ENCODE results near the gene COQ3. TPM values are rescaled to one million over a fixed set of nuclear protein-coding genes. Genes with fewer than 3 reads are reported as not detected.

The COQ3 gene, protein sequence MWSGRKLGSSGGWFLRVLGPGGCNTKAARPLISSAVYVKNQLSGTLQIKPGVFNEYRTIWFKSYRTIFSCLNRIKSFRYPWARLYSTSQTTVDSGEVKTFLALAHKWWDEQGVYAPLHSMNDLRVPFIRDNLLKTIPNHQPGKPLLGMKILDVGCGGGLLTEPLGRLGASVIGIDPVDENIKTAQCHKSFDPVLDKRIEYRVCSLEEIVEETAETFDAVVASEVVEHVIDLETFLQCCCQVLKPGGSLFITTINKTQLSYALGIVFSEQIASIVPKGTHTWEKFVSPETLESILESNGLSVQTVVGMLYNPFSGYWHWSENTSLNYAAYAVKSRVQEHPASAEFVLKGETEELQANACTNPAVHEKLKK
- 5.5 and 7.3 TPM in 2 replicates for total RNA-seq

DNA sequence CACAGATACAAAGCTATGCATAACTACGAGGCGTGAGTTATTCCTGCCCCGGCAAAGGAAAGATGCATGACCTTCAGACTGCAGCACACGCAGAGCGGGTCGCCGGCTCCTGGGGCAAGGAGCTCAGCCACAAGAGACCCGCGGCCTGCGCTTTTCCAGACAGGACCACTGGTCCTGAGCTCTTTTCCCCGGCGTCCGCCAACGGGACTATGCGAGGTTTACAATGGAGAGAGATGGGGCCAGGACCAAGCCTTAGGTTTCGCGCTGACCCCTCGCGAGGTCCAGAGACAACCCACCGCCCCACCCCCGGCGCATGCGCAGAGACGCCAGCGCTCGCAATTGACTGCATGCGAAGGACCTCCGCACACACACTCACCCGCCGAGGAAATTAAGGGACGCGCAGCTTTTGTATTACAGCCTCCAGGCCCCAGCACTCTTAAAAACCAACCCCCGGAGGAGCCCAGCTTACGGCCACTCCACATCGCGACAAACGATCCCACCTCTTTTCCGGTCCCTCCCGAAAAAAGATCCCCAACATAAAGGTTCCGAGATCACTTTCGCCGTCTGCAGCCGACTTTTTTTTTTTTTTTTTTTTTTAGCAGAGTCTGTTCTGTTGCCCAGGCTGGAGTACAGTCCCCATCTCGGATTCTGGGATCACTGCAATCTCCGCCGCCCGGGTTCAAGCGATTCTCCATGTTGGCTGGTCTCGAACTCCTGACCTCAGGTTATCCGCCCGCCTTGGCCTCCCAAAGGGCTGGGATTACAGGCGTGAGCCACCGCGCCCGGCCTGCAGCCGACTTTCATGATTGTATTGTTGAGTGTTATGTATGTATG, at the start of gene COQ3:
Gene COQ3 (minus strand): TSS at position 498 of the 834 bp plus-strand sequence. CDS start 16 bp downstream, at position 482.

DNA sequence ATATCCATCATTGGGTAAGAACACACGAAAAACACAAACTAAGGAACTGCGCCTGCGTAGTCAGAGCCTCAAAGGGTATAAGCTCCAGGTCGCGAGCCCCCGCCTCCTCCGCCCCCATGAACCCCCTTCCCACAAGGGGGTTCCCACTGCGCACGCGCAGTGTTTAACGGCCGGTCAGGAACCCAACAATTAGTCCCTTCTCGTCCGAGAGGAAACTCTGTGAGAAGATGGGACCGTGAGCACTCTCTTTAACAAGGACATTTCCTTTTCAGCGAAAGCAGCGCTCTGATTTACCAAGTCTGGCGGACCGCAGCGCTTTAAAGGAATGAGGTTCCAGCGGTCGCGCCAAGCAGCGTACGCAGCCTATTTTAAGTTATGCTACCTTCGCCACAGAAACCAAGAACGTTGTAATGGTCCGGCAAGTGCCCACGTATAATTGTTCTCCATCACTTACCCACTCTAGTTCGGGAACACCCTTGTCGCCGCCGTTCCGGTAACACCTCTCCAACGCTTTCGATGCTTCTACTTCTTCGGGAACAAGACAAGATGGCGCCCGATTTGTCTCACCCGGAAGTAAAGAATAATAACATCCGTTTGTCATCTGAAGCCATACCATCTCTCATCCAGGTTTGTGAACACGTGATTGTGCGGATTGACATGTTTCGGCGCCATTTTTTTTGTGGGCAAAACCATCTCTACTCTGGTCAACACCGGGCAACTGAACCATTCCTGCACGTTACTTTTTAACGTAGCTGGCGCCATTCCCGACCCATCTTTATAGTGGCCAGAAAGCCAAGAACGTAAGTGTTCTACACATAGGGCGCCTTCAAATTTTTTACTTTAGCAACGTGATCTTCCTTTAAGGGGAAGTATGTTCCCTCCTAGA, 31.0 kb upstream of the COQ3 start, which contains the start of gene PNISR:
Gene PNISR (minus strand): TSS at position 548 of the 886 bp plus-strand sequence. CDS start 10,649 bp downstream, outside the sequence.

DNA sequence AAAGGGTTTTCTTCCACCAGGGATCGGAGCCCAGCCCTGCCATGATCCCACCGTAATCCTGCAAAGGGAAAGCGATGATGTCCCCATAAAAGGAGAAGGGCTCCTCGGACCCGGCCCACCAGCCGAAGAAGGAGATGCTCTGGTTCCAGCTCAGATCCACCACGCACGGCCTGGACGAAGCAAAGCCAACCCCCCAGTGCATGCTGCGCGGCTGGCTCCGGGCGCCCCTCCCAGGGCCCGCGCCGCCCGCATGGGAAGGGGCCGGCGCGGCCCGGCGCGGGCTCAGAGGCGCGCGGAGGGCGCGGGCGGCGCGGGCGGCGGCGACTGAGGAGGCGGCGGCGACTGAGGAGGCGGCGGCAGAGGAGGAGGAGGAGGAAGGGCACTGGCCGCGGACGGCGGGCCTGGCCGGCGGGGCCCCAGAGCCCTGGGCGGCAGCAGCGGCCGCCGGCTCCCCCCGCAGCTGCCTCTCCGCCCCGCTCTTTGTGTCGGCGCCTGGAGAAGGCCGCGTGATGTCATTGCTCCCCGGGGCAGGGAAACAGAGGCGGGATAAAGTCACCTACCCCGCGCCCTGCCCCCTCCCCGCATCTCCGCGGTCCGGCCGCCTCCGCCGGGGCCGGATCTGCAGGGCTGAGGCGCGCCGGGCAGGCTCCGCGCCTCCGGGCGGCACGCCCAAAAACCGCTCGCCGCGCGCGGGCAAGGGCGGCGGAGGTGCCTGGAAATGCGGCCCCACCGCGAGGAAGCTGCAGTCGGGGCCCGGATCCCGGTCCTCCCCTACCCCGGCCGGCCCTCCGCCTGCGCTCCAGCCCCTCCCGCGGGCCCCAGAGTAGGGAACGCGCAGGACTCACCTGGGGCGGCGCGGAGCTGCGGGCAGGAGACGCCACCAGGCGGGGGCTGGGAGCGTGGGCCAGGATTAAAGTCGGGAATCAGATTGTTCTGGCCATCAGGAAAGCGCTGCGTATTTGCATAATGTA, 44.5 kb downstream of the COQ3 start, which contains the start of gene FAXC:
Gene FAXC (minus strand): TSS at position 504 of the 971 bp plus-strand sequence. CDS start 302 bp downstream, at position 202.

Other genes with a start within 250 kb of the COQ3 start
- gene FAXC, start 44.5 kb downstream of the COQ3 start, total RNA-seq, result 1.1 and 2.6 TPM in 2 replicates
- 35.7 and 81.0 TPM in 2 replicates for gene PNISR, start 31.1 kb upstream of the COQ3 start, total RNA-seq
- 23.1 and 30.2 TPM in 2 replicates for gene USP45, start 121.2 kb upstream of the COQ3 start, total RNA-seq
- 100 and 134 TPM in 2 replicates for gene CCNC, start 174.5 kb upstream of the COQ3 start, total RNA-seq
- not detected in 2 replicates for gene PRDM13, start 212.6 kb upstream of the COQ3 start, total RNA-seq

Data from epithelial cell of umbilical artery (primary cell).